ENCODE data around the gene SSB.
"Not testable (repeated sequence)": the region's sequence is repeated elsewhere in the genome, so short reads cannot be mapped to it uniquely, and the experiment has no call there.

Gene SSB

GRCh38 chr2:169820101-169820500, 21.4 kb downstream of the SSB start:
- H3K4me1 ChIP-seq (ENCODE audit: control insufficient read depth, low read depth, low read length); H3K27me3 ChIP-seq (ENCODE audit: control insufficient read depth, insufficient read depth, low read length); H3K27ac ChIP-seq (ENCODE audit: low read length); H3K9me3 ChIP-seq (ENCODE audit: control insufficient read depth, low read depth, low read length); H3K9ac ChIP-seq (ENCODE audit: low read length); H3K4me3 ChIP-seq (ENCODE audit: low read length): not testable (repeated sequence)
- peaks cover 33% of the 10 kb centered on the region for H3K36me3 ChIP-seq (ENCODE audit: control insufficient read depth, low read depth, low read length)

DNA sequence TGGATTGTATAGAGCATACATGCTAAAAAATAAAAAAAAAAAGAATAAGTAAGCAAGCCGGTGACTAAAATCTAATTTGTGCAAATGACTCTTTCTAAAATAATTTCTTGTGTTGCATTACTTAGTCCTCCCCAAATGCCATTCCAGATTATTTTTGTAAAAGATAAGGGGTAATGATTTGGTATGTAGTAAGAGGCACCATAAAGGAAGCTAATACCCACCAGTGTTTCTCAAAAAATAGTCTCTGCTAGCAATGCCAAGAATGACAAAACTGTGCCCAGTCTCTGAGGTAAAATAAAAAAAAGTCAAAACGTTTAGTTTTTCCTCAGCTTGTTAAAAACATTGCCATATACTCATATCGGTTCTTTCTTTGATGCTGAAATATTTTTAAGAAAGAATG, 23.4 kb downstream of the SSB start:
- Histone ChIP-seq H3K36me3 (ENCODE audit: control insufficient read depth, low read depth, low read length) (peaks cover 21% of the 10 kb centered on the region), H3K27me3 (ENCODE audit: control insufficient read depth, insufficient read depth, low read length) (no peaks in the 10 kb centered on the region), H3K4me3 (ENCODE audit: low read length) (no peak overlapping the region), H3K9ac (ENCODE audit: low read length) (no peak overlapping the region), H3K27ac (ENCODE audit: low read length) (no peak overlapping the region), H3K9me3 (ENCODE audit: control insufficient read depth, low read depth, low read length) (no peaks in the 10 kb centered on the region), H3K4me1 (ENCODE audit: control insufficient read depth, low read depth, low read length) (peaks cover 2% of the 10 kb centered on the region)

DNA sequence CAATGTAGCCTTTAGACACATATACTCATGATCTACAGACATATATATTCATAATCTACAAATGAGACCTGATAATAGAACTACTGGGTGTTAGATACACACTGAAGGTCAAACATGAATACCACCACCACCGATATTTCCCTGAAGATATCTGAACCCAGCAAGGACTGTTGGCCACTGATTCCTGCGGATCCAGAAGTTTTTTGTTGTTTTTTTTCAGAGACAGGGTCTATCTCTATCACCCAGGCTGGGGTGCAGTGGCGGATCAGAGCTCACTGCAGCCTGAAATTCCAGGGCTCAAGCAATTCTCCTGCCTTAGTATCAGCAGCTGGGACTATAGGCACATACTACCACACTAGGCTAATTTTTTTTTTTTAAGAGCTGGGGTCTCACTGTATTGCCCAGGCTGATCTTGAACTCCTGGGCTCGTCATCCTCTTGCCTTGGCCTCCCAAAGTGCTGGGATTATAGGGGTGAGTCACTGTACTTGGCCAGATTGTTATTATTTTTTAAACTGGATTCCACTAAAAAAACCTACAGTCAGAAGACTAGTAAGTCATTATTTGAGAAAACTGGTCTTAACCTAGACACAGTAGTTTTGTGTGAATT, 24.2 kb downstream of the SSB start:
- no peak overlapping the region for H3K4me3 ChIP-seq (ENCODE audit: low read length)
- H3K27ac ChIP-seq (ENCODE audit: low read length): no peak overlapping the region
- H3K4me1 ChIP-seq (ENCODE audit: control insufficient read depth, low read depth, low read length): peaks cover 3% of the 10 kb centered on the region
- H3K27me3 ChIP-seq (ENCODE audit: control insufficient read depth, insufficient read depth, low read length): no peaks in the 10 kb centered on the region
- no peaks in the 10 kb centered on the region for H3K9me3 ChIP-seq (ENCODE audit: control insufficient read depth, low read depth, low read length)
- no peak overlapping the region for H3K9ac ChIP-seq (ENCODE audit: low read length)
- H3K36me3 ChIP-seq (ENCODE audit: control insufficient read depth, low read depth, low read length): peaks cover 20% of the 10 kb centered on the region

DNA sequence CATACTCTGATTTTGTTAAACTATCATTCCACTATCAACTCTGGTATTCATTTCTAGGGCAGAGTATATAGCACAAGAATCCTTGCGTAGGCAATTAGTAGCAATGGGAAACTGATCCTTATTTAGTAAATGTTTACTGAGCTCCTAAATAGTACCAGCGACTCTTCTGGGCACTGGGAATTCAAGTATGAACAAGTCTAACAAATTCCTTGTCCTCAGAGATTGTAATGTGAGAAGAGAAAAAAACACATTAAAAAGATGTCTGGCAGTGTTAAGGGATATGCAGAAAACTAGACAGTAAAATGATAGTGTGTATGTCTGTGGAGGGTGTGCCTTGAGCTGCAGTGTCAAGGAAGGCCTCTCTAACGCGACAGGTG, 25.3 kb downstream of the SSB start:
- H3K27me3 ChIP-seq (ENCODE audit: control insufficient read depth, insufficient read depth, low read length): no peaks in the 10 kb centered on the region
- peak overlapping the region; percentile 82 for H3K9ac ChIP-seq (ENCODE audit: low read length)
- no peak overlapping the region for H3K27ac ChIP-seq (ENCODE audit: low read length)
- H3K9me3 ChIP-seq (ENCODE audit: control insufficient read depth, low read depth, low read length): no peaks in the 10 kb centered on the region
- H3K4me1 ChIP-seq (ENCODE audit: control insufficient read depth, low read depth, low read length): peaks cover 3% of the 10 kb centered on the region
- H3K4me3 ChIP-seq (ENCODE audit: low read length): peak overlapping the region; percentile 78
- H3K36me3 ChIP-seq (ENCODE audit: control insufficient read depth, low read depth, low read length): peaks cover 11% of the 10 kb centered on the region

- Histone ChIP-seq H3K4me3 (ENCODE audit: low read length) (peak within 1 kb of the TSS; percentile 78), H3K4me1 (ENCODE audit: control insufficient read depth, low read depth, low read length) (peaks cover 3% of the 10 kb centered on the region), H3K27me3 (ENCODE audit: control insufficient read depth, insufficient read depth, low read length) (no peaks in the 10 kb centered on the region), H3K9ac (ENCODE audit: low read length) (peak within 1 kb of the TSS; percentile 82), H3K36me3 (ENCODE audit: control insufficient read depth, low read depth, low read length) (peaks cover 4% of the 10 kb centered on the region), H3K9me3 (ENCODE audit: control insufficient read depth, low read depth, low read length) (no peaks in the 10 kb centered on the region), H3K27ac (ENCODE audit: low read length) (no peak within 1 kb of the TSS)
Measured at GRCh38 chr2:169824373-169825333, 26.0 kb downstream of the SSB start, which contains the start of gene METTL5. METTL5 (minus strand) TSS chr2:169824905; CDS start chr2:169824597, 308 bp downstream.

GRCh38 chr2:169827272-169828140, 28.8 kb downstream of the SSB start, which contains the start of gene UBR3:
UBR3 (plus strand) TSS chr2:169827454; CDS start chr2:169827508, 54 bp downstream.
- no peaks in the 10 kb centered on the region for H3K9me3 ChIP-seq (ENCODE audit: control insufficient read depth, low read depth, low read length)
- no peak within 1 kb of the TSS for H3K27ac ChIP-seq (ENCODE audit: low read length)
- peaks cover 3% of the 10 kb centered on the region for H3K4me1 ChIP-seq (ENCODE audit: control insufficient read depth, low read depth, low read length)
- peak within 1 kb of the TSS; percentile 46 for H3K9ac ChIP-seq (ENCODE audit: low read length)
- peak within 1 kb of the TSS; percentile 80 for H3K4me3 ChIP-seq (ENCODE audit: low read length)
- no peaks in the 10 kb centered on the region for H3K27me3 ChIP-seq (ENCODE audit: control insufficient read depth, insufficient read depth, low read length)
- H3K36me3 ChIP-seq (ENCODE audit: control insufficient read depth, low read depth, low read length): no peaks in the 10 kb centered on the region

GRCh38 chr2:169828141-169828811, 29.6 kb downstream of the SSB start:
- Histone ChIP-seq H3K27ac (ENCODE audit: low read length) (no peak overlapping the region), H3K9ac (ENCODE audit: low read length) (peak overlapping the region; percentile 46), H3K9me3 (ENCODE audit: control insufficient read depth, low read depth, low read length) (no peaks in the 10 kb centered on the region), H3K27me3 (ENCODE audit: control insufficient read depth, insufficient read depth, low read length) (no peaks in the 10 kb centered on the region), H3K36me3 (ENCODE audit: control insufficient read depth, low read depth, low read length) (no peaks in the 10 kb centered on the region), H3K4me3 (ENCODE audit: low read length) (peak overlapping the region; percentile 80), H3K4me1 (ENCODE audit: control insufficient read depth, low read depth, low read length) (peaks cover 3% of the 10 kb centered on the region)

DNA sequence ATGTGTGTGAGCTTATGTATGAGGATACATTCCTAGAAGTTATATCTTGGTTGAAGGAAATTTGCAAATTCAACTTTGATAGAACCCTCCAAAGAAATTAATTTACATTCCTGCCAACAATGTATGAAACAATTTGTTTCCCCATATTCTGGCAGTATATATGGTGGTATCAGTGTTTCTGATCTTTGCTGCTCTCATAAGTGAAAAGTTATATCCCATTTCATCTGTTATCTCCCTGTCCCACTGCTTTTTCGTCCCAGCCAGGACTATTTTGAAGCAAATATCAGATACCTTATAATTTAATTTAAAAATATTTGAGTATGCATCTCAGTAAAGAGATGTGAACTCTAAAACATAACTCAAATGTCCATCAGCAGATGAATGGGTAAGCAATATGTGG, 35.7 kb downstream of the SSB start:
- H3K9ac ChIP-seq (ENCODE audit: low read length): no peak overlapping the region
- no peaks in the 10 kb centered on the region for H3K27me3 ChIP-seq (ENCODE audit: control insufficient read depth, insufficient read depth, low read length)
- H3K27ac ChIP-seq (ENCODE audit: low read length): no peak overlapping the region
- no peaks in the 10 kb centered on the region for H3K36me3 ChIP-seq (ENCODE audit: control insufficient read depth, low read depth, low read length)
- no peak overlapping the region for H3K4me3 ChIP-seq (ENCODE audit: low read length)
- H3K4me1 ChIP-seq (ENCODE audit: control insufficient read depth, low read depth, low read length): no peaks in the 10 kb centered on the region
- no peaks in the 10 kb centered on the region for H3K9me3 ChIP-seq (ENCODE audit: control insufficient read depth, low read depth, low read length)

DNA sequence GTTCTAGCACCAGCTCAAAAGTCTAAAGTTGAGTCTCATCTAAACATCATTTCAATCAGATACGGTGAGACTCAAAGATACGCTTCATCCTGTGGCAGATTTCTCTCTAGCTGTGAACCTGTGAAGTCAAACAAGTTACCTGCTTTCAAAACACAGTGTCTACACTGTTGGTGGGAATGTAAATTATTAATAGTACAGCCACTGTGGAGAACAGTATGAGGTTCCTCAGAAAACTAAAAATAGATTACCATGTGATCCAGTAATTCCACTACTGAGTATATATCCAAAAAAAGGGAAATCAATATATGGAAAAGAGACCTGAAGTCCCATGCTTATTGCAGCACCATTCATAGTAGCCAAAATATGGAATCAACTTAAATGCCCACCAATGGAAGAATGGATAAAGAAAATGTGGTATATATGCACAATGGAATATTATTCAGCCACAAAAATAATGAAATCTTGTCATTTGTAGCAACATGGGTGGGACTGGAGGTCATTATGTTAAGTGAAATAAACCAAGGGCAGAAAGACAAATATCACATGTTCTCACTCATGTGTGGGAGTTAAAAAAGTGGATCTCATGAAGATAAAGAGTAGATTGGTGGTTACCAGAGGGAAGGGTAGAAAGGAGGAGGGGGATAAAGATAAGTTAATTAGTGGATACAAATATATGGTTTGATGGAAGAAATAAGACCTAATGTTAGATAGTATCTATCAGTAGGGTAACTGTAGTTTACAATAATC, 40.2 kb downstream of the SSB start:
- Histone ChIP-seq H3K9ac (ENCODE audit: low read length) (no peak overlapping the region), H3K27me3 (ENCODE audit: control insufficient read depth, insufficient read depth, low read length) (no peaks in the 10 kb centered on the region), H3K27ac (ENCODE audit: low read length) (no peak overlapping the region), H3K4me1 (ENCODE audit: control insufficient read depth, low read depth, low read length) (no peaks in the 10 kb centered on the region), H3K4me3 (ENCODE audit: low read length) (no peak overlapping the region), H3K36me3 (ENCODE audit: control insufficient read depth, low read depth, low read length) (peaks cover 5% of the 10 kb centered on the region), H3K9me3 (ENCODE audit: control insufficient read depth, low read depth, low read length) (no peaks in the 10 kb centered on the region)

DNA sequence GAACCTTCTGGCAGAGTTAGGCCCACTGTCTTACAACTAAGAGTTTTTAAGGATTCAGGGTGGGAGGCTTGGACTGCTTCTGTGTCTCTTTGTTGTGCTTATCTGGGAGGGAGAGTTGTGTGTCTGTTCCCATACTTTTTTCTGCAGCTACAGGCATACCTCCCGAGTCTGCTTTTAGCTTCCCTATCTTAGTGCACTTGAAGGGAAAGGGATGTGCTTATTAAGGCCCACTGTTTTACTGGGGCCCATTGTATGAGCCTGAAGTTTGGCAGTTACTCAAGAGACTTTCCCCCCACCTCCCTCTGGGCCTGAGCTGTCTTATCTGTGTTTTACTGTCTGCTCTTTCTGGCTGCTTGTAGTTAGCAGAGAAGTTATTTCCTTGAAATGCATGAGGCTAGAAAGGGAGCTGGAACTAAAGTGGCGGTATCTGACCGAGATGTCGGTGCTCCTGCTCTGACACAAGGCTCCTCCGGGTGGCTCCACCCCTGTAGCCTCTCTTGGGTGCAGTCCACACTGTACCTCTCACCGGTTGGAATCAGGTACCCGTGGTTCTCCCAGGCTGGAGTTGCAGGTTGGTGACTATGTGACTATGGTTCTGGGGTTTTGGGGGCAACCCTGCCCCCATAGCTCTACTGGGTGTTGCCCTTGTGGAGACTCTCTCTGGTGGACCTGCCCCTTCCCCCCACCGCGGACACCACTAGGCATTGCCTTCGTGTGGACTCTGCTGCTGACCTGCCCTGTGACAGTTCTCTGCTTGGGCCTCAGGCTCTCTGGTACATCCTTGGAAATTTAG, 41.5 kb downstream of the SSB start:
- Histone ChIP-seq H3K4me1 (ENCODE audit: control insufficient read depth, low read depth, low read length) (no peaks in the 10 kb centered on the region), H3K36me3 (ENCODE audit: control insufficient read depth, low read depth, low read length) (peaks cover 5% of the 10 kb centered on the region), H3K27ac (ENCODE audit: low read length) (no peak overlapping the region), H3K9ac (ENCODE audit: low read length) (no peak overlapping the region), H3K9me3 (ENCODE audit: control insufficient read depth, low read depth, low read length) (no peaks in the 10 kb centered on the region), H3K4me3 (ENCODE audit: low read length) (no peak overlapping the region), H3K27me3 (ENCODE audit: control insufficient read depth, insufficient read depth, low read length) (no peaks in the 10 kb centered on the region)

Measured in iPS-18a (cell line).